Right lobe of liver (tissue), 6 donors: ENCODE results near the gene CAPZB. TPM values are rescaled to one million over a fixed set of nuclear protein-coding genes. Genes with fewer than 3 reads are reported as not detected.

Source experiments
- ATAC-seq, 4 donors: fragments of 200-7000 bp; cut with Tn5 transposase; one replicate each; pipeline ENCODE4 v1.9.1; 2020; ENCODE audit warnings: mild to moderate bottlenecking in 4 of 4, moderate library complexity in 4 of 4
- DNase-seq, 3 donors: peaks; one replicate each; pipeline ENCODE4 v3.0.0-alpha.2; 2020
- H3K27ac ChIP-seq, 3 donors: fragments of 200-600 bp; one replicate each; pipeline ENCODE4 v1.8.0; 2022
- H3K27me3 ChIP-seq, 2 donors: fragments of 200-600 bp; one replicate each; pipeline ENCODE4 v1.8.0; 2022
- H3K36me3 ChIP-seq, 4 donors: fragments of 200-600 bp; sonication (generic) in 1 of 4; one replicate each; pipeline versions ENCODE4 v1.5.1 to v1.8.0; 2017 to 2022; ENCODE audit warnings: control low read depth in 1 of 4
- H3K4me1 ChIP-seq, 4 donors: fragments of 200-600 bp; sonication (generic) in 1 of 4; one replicate each; pipeline versions ENCODE4 v1.5.1 to v1.8.0; 2017 to 2022; ENCODE audit warnings: control low read depth in 1 of 4
- H3K4me3 ChIP-seq, 3 donors: fragments of 200-600 bp; one replicate each; pipeline ENCODE4 v1.8.0; 2022
- H3K9me3 ChIP-seq, 4 donors: fragments of 200-600 bp; sonication (generic) in 1 of 4; one replicate each; pipeline versions ENCODE4 v1.5.1 to v1.8.0; 2017 to 2022; ENCODE audit warnings: control low read depth in 1 of 4
- POLR2A ChIP-seq: fragments of 450-650 bp; IDR thresholded peaks from one replicate; pipeline ENCODE4 v1.6.1; 2017; ENCODE audit warnings: antibody characterized with exemption, mild to moderate bottlenecking
- WGBS: methylation state at CpG from one replicate; pipeline ENCODE4 v1.1.6; 2018; ENCODE audit warnings: low coverage, low lambda C conversion rate; ENCODE audit not compliant: insufficient coverage; ENCODE audit errors: missing lambda C conversion rate; 5-methylcytosine and 5-hydroxymethylcytosine counted together
- intact Hi-C, 2 donors: fragments of 100-400 bp; cut with DNase I; formaldehyde crosslinking; loops; one replicate each; pipeline versions ENCODE4 v1.11.2 to v1.14.1; 2022
- long read RNA-seq: library from polyadenylated mRNA; unstranded; transcript quantifications from one replicate; pipeline ENCODE4 v2.0.0, GENCODE V29; 2019
- total RNA-seq, 6 experiments: library from RNA; depleted of rRNA in 2 of 6; stranded (reverse); fragments of >200 nt in 2 of 6; fragmentation: NEBNext Ultra II Directional in 3 of 6; extraction: Animal tissue kit (Norgen Biotek cat#: 25700) in 3 of 6; gene quantifications; one replicate each; pipeline versions ENCODE4 v1.1.0 to v1.2.4, GENCODE V29; 2016 to 2023
- TF ChIP-seq, protein P1 (sequence below), 4 donors: fragments of 200-600 bp in 3 of 4; fragments of 450-650 bp in 1 of 4; IDR thresholded peaks; one replicate each; pipeline versions ENCODE4 v1.5.1 to v1.8.0; 2016 to 2022; ENCODE audit warnings: antibody characterized with exemption in 4 of 4, mild to moderate bottlenecking in 2 of 4
- donor health status: DM: no; HTN: yes; CAD: no.
- donor health status: DM: no; HTN: no; CAD: no.
- donor health status: DM: no; HTN: no; CAD: no.
- donor health status: DM: no; HTN: yes; CAD: no.
- donor health status: DM: no; HTN: yes; CAD: no.

The CAPZB gene
- total RNA-seq: 100 to 1,000 TPM in 1 of 6 experiments, 10 to 100 TPM in 5; 53.5 to 117 (median 88.0) TPM
- long read RNA-seq, transcript CAPZB-201 (9 exons, 858 nt): major isoform, 18 of 24 reads
- long read RNA-seq, partial matches to known transcripts: 2 of 24 reads
- long read RNA-seq, other reads (novel, unspliced or antisense): 2 of 24 reads

- DNase-seq (peak; percentile 97 to 98 (median 97)), ATAC-seq (peak; percentile 86 to 91 (median 89))
- Histone ChIP-seq H3K36me3 (peaks cover 0 to 5% (median 0%) of the 10 kb centered on the region in 4 donors), H3K4me3 (peak within 1 kb of the TSS; percentile 75 to 97 (median 97)), H3K4me1 (peaks cover 0 to 42% (median 11%) of the 10 kb centered on the region in 4 donors), H3K27ac (peak within 1 kb of the TSS; percentile 95 to 96 (median 96)), H3K9me3 (no peaks in the 10 kb centered on the region), H3K27me3 (no peaks in the 10 kb centered on the region)
- intact Hi-C loops: loop anchor here (5.0 to 10.0 kb wide), 2 partner anchors 112 to 159 kb away; partner anchors contain the start of gene NBL1 (in 1 of the 2)
- whole genome bisulfite sequencing: 0% methylated on average over 11 of the region's 106 CpGs
- TF ChIP-seq POLR2A: peak; percentile 91
- TF ChIP-seq, protein P1, sequence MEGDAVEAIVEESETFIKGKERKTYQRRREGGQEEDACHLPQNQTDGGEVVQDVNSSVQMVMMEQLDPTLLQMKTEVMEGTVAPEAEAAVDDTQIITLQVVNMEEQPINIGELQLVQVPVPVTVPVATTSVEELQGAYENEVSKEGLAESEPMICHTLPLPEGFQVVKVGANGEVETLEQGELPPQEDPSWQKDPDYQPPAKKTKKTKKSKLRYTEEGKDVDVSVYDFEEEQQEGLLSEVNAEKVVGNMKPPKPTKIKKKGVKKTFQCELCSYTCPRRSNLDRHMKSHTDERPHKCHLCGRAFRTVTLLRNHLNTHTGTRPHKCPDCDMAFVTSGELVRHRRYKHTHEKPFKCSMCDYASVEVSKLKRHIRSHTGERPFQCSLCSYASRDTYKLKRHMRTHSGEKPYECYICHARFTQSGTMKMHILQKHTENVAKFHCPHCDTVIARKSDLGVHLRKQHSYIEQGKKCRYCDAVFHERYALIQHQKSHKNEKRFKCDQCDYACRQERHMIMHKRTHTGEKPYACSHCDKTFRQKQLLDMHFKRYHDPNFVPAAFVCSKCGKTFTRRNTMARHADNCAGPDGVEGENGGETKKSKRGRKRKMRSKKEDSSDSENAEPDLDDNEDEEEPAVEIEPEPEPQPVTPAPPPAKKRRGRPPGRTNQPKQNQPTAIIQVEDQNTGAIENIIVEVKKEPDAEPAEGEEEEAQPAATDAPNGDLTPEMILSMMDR (IDR thresholded peaks at IDR 0.05): no peak
Observed at GRCh38 chr1:19485362-19486187, at the start of gene CAPZB. TSS of gene CAPZB (minus strand) at chr1:19485539. CDS start at chr1:19485438, 101 bp downstream.

GRCh38 chr1:19534281-19534680 lies 48.9 kb upstream of the CAPZB start:
- Histone ChIP-seq H3K4me3 (no peak overlapping the region), H3K27ac (no peak overlapping the region), H3K4me1 (no peaks in the 10 kb centered on the region), H3K36me3 (no peaks in the 10 kb centered on the region), H3K9me3 (no peaks in the 10 kb centered on the region), H3K27me3 (no peaks in the 10 kb centered on the region)
- intact Hi-C loops: no loop called here
- no peak for ATAC-seq
- 39% methylated on average over 2 of the region's 5 CpGs for WGBS
- DNase-seq: no peak
- TF ChIP-seq, protein P1 (IDR thresholded peaks at IDR 0.05): no peak
- TF ChIP-seq POLR2A: no peak

DNA sequence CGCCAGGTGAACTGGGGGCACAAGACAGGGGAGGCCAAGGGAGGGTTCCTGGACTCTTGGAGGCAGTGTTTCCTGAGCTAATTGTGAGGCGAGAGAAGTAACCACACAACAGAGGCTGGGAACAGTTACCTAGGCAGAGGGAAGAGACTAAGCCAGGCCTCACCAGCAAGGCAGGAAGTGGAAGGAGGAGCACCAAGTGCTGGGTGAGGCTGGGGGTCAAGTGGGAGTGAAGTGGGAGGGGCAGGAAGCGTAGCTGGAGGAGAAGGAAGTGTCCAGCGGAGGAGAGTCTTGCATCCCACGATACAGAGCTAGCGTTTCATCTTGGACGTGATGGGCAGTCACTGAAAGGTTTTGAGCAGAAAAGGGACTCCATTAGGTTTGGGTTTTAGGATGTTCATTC lies 48.3 kb upstream of the CAPZB start:
- H3K4me1 ChIP-seq: no peaks in the 10 kb centered on the region
- ATAC-seq (peak; percentile 52 to 74 (median 68)), DNase-seq (peak; percentile 22 to 57 (median 46))
- TF ChIP-seq POLR2A: no peak
- TF ChIP-seq, protein P1 (IDR thresholded peaks at IDR 0.05): no peak
- no peaks in the 10 kb centered on the region for H3K9me3 ChIP-seq
- 56% methylated on average over 5 of the region's 7 CpGs for WGBS
- intact Hi-C loops: no loop called here
- H3K4me3 ChIP-seq: no peak overlapping the region
- no peak overlapping the region for H3K27ac ChIP-seq
- H3K27me3 ChIP-seq: no peaks in the 10 kb centered on the region
- no peaks in the 10 kb centered on the region for H3K36me3 ChIP-seq

- no peak for TF ChIP-seq POLR2A
- TF ChIP-seq, protein P1 (IDR thresholded peaks at IDR 0.05): no peak
- ATAC-seq (no peak), DNase-seq (no peak)
- Histone ChIP-seq H3K9me3 (no peaks in the 10 kb centered on the region), H3K4me3 (no peak overlapping the region), H3K27me3 (no peaks in the 10 kb centered on the region), H3K4me1 (no peaks in the 10 kb centered on the region), H3K27ac (no peak overlapping the region), H3K36me3 (no peaks in the 10 kb centered on the region)
- intact Hi-C loops: no loop called here
- WGBS: 93% methylated on average over 3 of the region's 4 CpGs
Observed at GRCh38 chr1:19532519-19532918, 47.2 kb upstream of the CAPZB start.
